ENCODE data around the gene METRN. TPM values are rescaled to one million over a fixed set of nuclear protein-coding genes. Genes with fewer than 3 reads are reported as not detected.

METRN gene
- total and polyA plus RNA-seq, 2 donors (not counting 1 experiment from before 2014, with no cell fraction given): 6.9 to 10.4 TPM

DNA sequence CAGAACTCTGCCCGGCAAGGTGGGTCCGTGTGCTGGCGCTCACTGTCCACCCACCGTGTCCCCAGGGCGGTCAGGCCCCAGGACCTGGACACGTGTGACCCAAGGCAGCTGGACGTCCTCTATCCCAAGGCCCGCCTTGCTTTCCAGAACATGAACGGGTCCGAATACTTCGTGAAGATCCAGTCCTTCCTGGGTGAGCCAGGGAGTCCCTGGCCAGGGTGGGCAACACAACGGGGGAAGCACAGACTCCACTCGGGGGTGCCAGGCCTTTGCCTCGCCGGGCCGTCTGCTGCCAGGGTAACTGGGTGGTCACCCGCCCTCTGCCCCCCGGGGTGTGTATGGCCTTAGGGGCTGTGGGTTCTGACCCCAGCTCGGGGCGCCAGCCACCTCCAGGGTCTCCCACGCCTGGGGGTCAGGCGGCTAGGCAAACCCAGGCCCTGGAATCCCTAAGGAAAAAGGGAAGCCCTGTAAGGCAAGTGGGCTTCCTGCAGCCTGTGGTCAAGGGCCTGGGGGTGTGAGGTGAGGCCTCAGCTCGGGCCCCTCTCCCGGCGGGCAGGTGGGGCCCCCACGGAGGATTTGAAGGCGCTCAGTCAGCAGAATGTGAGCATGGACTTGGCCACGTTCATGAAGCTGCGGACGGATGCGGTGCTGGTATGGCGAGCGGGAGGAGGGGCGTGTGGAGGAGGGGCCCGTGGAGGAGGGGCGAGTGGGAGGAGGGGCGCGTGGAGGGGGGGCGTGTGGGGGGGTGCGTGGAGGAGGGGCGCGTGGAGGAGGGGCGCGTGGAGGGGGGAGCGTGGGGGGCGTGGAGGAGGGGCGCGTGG is 52.1 kb downstream of the METRN start:
- 79% methylated on average over 28 of the region's 48 CpGs for WGBS (ENCODE audit: insufficient coverage)

More for the DNA sequence above, 52.1 kb downstream of the METRN start:
- H3K9ac ChIP-seq (ENCODE audit: low read length): no peak overlapping the region
- Mint-ChIP-seq H3K4me3 (no peak overlapping the region), H3K27ac (no peak overlapping the region), H3K4me1 (no peaks in the 10 kb centered on the region), H3K27me3 (no peaks in the 10 kb centered on the region), H3K9me3 (ENCODE audit: insufficient read depth) (no peaks in the 10 kb centered on the region)
- H3K27me3 ChIP-seq (replicated peaks in 1 of 4; ENCODE audit: control extremely low read depth in 1 of 4, control insufficient read depth in 3 of 4, insufficient read depth in 4 of 4, low read length in 3 of 4): peaks cover 0 to 10% (median 0%) of the 10 kb centered on the region in 4 experiments
- no peak overlapping the region for H3K4me2 ChIP-seq (replicated peaks; ENCODE audit: low read depth, low read length, poor library complexity, severe bottlenecking)
- DNase-seq (no peak), ATAC-seq (ENCODE audit: low read depth) (no peak)
- H3K9me3 ChIP-seq (ENCODE audit: control extremely low read depth in 1 of 3, control insufficient read depth in 2 of 3, insufficient read depth in 1 of 3, low read length in 2 of 3): no peaks in the 10 kb centered on the region
- H2AFZ ChIP-seq (ENCODE audit: insufficient read depth, low read depth, low read length, poor library complexity, severe bottlenecking): no peak overlapping the region
- H3K4me1 ChIP-seq (ENCODE audit: control insufficient read depth in 2 of 2, insufficient read depth in 2 of 2, low read length in 2 of 2): peaks cover 0 to 3% of the 10 kb centered on the region in 2 donors
- POLR2A ChIA-PET: no interaction called here
- H4K20me1 ChIP-seq (ENCODE audit: control insufficient read depth, insufficient read depth, low read length, poor library complexity, severe bottlenecking): no peaks in the 10 kb centered on the region
- no peak overlapping the region for H3K27ac ChIP-seq (ENCODE audit: low read length in 2 of 2)
- H3K79me2 ChIP-seq (ENCODE audit: control insufficient read depth, insufficient read depth, low read length): no peaks in the 10 kb centered on the region
- H3K36me3 ChIP-seq (replicated peaks in 1 of 2; ENCODE audit: control extremely low read depth in 1 of 2, control insufficient read depth in 1 of 2, extremely low read depth in 1 of 2, insufficient read depth in 2 of 2, low read length in 1 of 2): no peaks in the 10 kb centered on the region
- CTCF ChIA-PET: no interaction called here
- H3K4me3 ChIP-seq (ENCODE audit: control extremely low read depth in 1 of 5, extremely low read depth in 1 of 5, insufficient read depth in 1 of 5, low read depth in 2 of 5, low read length in 4 of 5): no peak overlapping the region
- intact Hi-C loops (cut with micrococcal nuclease): no loop called here
- TF ChIP-seq EZH2 (IDR thresholded peaks at IDR 0.05; ENCODE audit: borderline replicate concordance, insufficient read depth, low read depth, low read length, poor library complexity, severe bottlenecking) (no peak), CTCF (IDR thresholded peaks at IDR 0.05) (no peak)
